Measurements from ENCODE around the gene NQO2. TPM values are rescaled to one million over a fixed set of nuclear protein-coding genes. Genes with fewer than 3 reads are reported as not detected.

NQO2 gene
- total RNA-seq, 2 donors from 2014 or later = 27.9 to 34.3 TPM

- no peaks in the 10 kb centered on the region for H3K4me1 ChIP-seq (replicated peaks)
Measured at GRCh38 chr6:3068329-3069214, 68.9 kb downstream of the NQO2 start, which contains the start of gene RIPK1. TSS of gene RIPK1 (plus strand) at chr6:3068494. CDS start at chr6:3076824, 8,330 bp downstream.

More at GRCh38 chr6:3068329-3069214, 68.9 kb downstream of the NQO2 start, which contains the start of gene RIPK1:
- 0% methylated on average over 46 of the region's 112 CpGs for WGBS
- Histone ChIP-seq H3K27me3 (replicated peaks; ENCODE audit: insufficient read depth) (no peaks in the 10 kb centered on the region), H3K9me3 (no peaks in the 10 kb centered on the region), H3K4me3 (peak within 1 kb of the TSS; percentile 86 to 94), H3K27ac (peak within 1 kb of the TSS; percentile 98 to 99), H3K36me3 (no peaks in the 10 kb centered on the region)
- intact Hi-C loops (cut with DNase I) = loop anchor here (2.0 kb wide), 1 partner anchor 50 kb away; the partner anchor contains the start of gene BPHL
- DNase-seq (ENCODE audit: low spot score) = peak; percentile 92
- peak; percentile 84 for TF ChIP-seq POLR2A (IDR thresholded peaks at IDR 0.05)
- peak; percentile 70 for TF ChIP-seq POLR2AphosphoS5 (IDR thresholded peaks at IDR 0.05)
- peak in 3 of 4 experiments; percentile 41 to 75 (median 55) for TF ChIP-seq CTCF (IDR thresholded peaks at IDR 0.05)

Small RNA genes lying within 50 kb of the gene (small RNA-seq; reads per million reads assigned to genes)
- gene AL133351.4 = 0 reads per million in 2 donors

Other genes starting within 250 kb of the NQO2 start
- gene MYLK4, start 249.0 kb upstream of the NQO2 start, total RNA-seq = under 1 TPM; 0.46 to 0.97 TPM
- gene WRNIP1, start 234.5 kb upstream of the NQO2 start, total RNA-seq = 10 to 100 TPM; 89.6 to 90.0 TPM
- gene SERPINB1, start 158.0 kb upstream of the NQO2 start, total RNA-seq = 10 to 100 TPM; 27.5 to 31.1 TPM
- 10 to 100 TPM in 1 of 2 donors, 1 to 10 TPM in 1; 3.3 to 50.3 TPM for gene SERPINB9, start 96.6 kb upstream of the NQO2 start, total RNA-seq
- gene SERPINB6, start 28.3 kb upstream of the NQO2 start, total RNA-seq = 100 to 1,000 TPM; 155 to 202 TPM
- gene RIPK1, start 68.6 kb downstream of the NQO2 start, total RNA-seq = 10 to 100 TPM; 21.3 to 23.0 TPM
- gene BPHL, start 118.8 kb downstream of the NQO2 start, total RNA-seq = 10 to 100 TPM; 16.5 to 17.7 TPM
- 10 to 100 TPM; 17.2 to 39.6 TPM for gene TUBB2A, start 157.7 kb downstream of the NQO2 start, total RNA-seq
- 1 to 10 TPM; 3.9 to 4.5 TPM for gene TUBB2B, start 227.8 kb downstream of the NQO2 start, total RNA-seq

Measured in prostate gland (tissue), 2 donors.